Transverse colon (tissue), 4 donors: ENCODE measurements around the gene RPRD2.

ENCODE experiments used
- CTCF ChIP-seq, 5 experiments: fragments of 200-600 bp in 3 of 5; fragments of 450-650 bp in 2 of 5; sonication (generic) in 3 of 5; IDR thresholded peaks; 1 replicate in 2 of 5; 2 replicates in 3 of 5; pipeline ENCODE4 v1.5.1; 2016 to 2017; ENCODE audit warnings: antibody characterized with exemption in 5 of 5, inconsistent platforms in 3 of 5, mild to moderate bottlenecking in 2 of 5, moderate library complexity in 1 of 5
- EP300 ChIP-seq: sonication (generic); formaldehyde crosslinking; IDR thresholded peaks from one replicate; pipeline ENCODE4 v1.6.1; 2017; ENCODE audit warnings: antibody characterized with exemption, low read depth
- POLR2AphosphoS5 ChIP-seq, 3 donors: sonication (generic); formaldehyde crosslinking; IDR thresholded peaks; one replicate each; pipeline ENCODE4 v1.6.1; 2016; ENCODE audit warnings: antibody characterized with exemption in 3 of 3

- TF ChIP-seq CTCF (IDR thresholded peaks at IDR 0.05): no peak
- TF ChIP-seq POLR2AphosphoS5 (IDR thresholded peaks at IDR 0.05): no peak
- no peak for TF ChIP-seq EP300
These were observed 148.9 kb downstream of the RPRD2 start for GRCh38 chr1:150512846-150513245.
